K562 (cell line): ENCODE data around the gene CUL3. TPM values are rescaled to one million over a fixed set of nuclear protein-coding genes. Genes with fewer than 3 reads are reported as not detected.
"Not testable (repeated sequence)": the region's sequence is repeated elsewhere in the genome, so short reads cannot be mapped to it uniquely, and the experiment has no call there.

Experiments
- ATAC-seq: fragments of 200-7000 bp; cut with Tn5 transposase; 3 replicates; pipeline ENCODE4 v1.9.1; 2020; ENCODE audit warnings: moderate library complexity
- BruUV-seq: library from RNA; stranded (reverse); fragments of 400-500 nt; replicated peaks from 2 replicates; lab custom pipeline; 2021; lab: Mats Ljungman, UMichigan
- CTCF ChIA-PET: fragments of 300-600 bp; formaldehyde crosslinking; extraction: SDS; loops from one replicate; lab custom pipeline; 2021; ENCODE audit warnings: low intra/inter-chr PET ratio; lab: Yijun Ruan, JAX
- POLR2A ChIA-PET: fragments of 300-600, 350-650 bp; sonication (Branson Sonifier 250); formaldehyde crosslinking; extraction: SDS; loops from one replicate; lab custom pipeline; 2021; ENCODE audit warnings: antibody characterized with exemption, inconsistent platforms; lab: Yijun Ruan, JAX
- DNase-seq, 4 experiments: peaks; one replicate each; pipeline versions ENCODE4 v3.0.0 to v3.0.0-alpha.2; 2011 to 2018; ENCODE audit warnings: low spot score in 3 of 4, mixed read lengths in 3 of 4; ENCODE audit errors: extremely low read depth in 1 of 4
- FAIRE-seq: peaks from 2 replicates; lab custom pipeline; 2011; peaks lifted over from hg19 to GRCh38; lab: Jason Lieb, UNC
- H2AFZ ChIP-seq: 2 replicates; pipeline ENCODE4 v1.6.0; 2011; ENCODE audit warnings: low read depth, low read length, control low read depth, inconsistent platforms
- H3K27ac ChIP-seq: fragments of 200-600 bp; 3 replicates; pipeline ENCODE4 v1.8.0; 2011; ENCODE audit warnings: low read depth, mild to moderate bottlenecking, control low read depth, inconsistent platforms, low read length, moderate library complexity, mixed read lengths; ENCODE audit errors: extremely low read depth
- H3K27me3 ChIP-seq, 2 experiments: fragments of 300-600 bp in 1 of 2; 2 replicates in 1 of 2; 3 replicates in 1 of 2; pipeline versions ENCODE4 v1.6.0 to v1.8.0; 2011; ENCODE audit warnings: inconsistent platforms in 2 of 2, low read length in 2 of 2, mild to moderate bottlenecking in 1 of 2, mixed read lengths in 1 of 2, moderate library complexity in 1 of 2; ENCODE audit not compliant: control insufficient read depth in 2 of 2, insufficient read depth in 2 of 2
- H3K36me3 ChIP-seq: fragments of 300-600 bp; 3 replicates; pipeline ENCODE4 v1.8.0; 2011; ENCODE audit warnings: mild to moderate bottlenecking, low read length, inconsistent platforms; ENCODE audit not compliant: control insufficient read depth, insufficient read depth
- H3K4me1 ChIP-seq, 2 experiments: fragments of 200-600 bp in 1 of 2; replicated peaks in 1 of 2; 2 replicates in 1 of 2; 3 replicates in 1 of 2; pipeline versions ENCODE4 v1.5.1 to v1.8.0; 2011; ENCODE audit warnings: inconsistent platforms in 2 of 2, low read length in 2 of 2, mild to moderate bottlenecking in 1 of 2, mixed read lengths in 1 of 2, moderate library complexity in 1 of 2; ENCODE audit not compliant: control insufficient read depth in 2 of 2, insufficient read depth in 2 of 2
- H3K4me2 ChIP-seq: 2 replicates; pipeline ENCODE4 v1.6.1; 2011; ENCODE audit warnings: low read length, control low read depth, inconsistent platforms, mixed read lengths; ENCODE audit not compliant: insufficient read depth
- H3K4me3 ChIP-seq: fragments of 200-600 bp; sonication (generic), shearing (Covaris generic); 2 replicates; pipeline ENCODE4 v1.5.1; 2016; ENCODE audit warnings: control low read depth, inconsistent platforms
- H3K79me2 ChIP-seq: fragments of 200-600 bp; 3 replicates; pipeline ENCODE4 v1.8.0; 2011; ENCODE audit warnings: low read length, inconsistent platforms; ENCODE audit not compliant: control insufficient read depth, insufficient read depth
- H3K9ac ChIP-seq, 2 experiments: 2 replicates each; pipeline versions ENCODE4 v1.6.0 to v1.6.1; 2011; ENCODE audit warnings: low read depth in 2 of 2, low read length in 2 of 2, control low read depth in 1 of 2, inconsistent platforms in 1 of 2, mild to moderate bottlenecking in 1 of 2, mixed read lengths in 1 of 2; ENCODE audit not compliant: insufficient read depth in 1 of 2
- H3K9me1 ChIP-seq: one replicate; pipeline ENCODE4 v1.6.0; 2011; ENCODE audit warnings: inconsistent platforms, mild to moderate bottlenecking, low read length, moderate library complexity; ENCODE audit not compliant: control insufficient read depth, insufficient read depth
- H3K9me3 ChIP-seq: replicated peaks from 2 replicates; pipeline ENCODE4 v1.5.1; 2011; ENCODE audit warnings: low read depth, low read length, inconsistent platforms; ENCODE audit not compliant: control insufficient read depth, insufficient read depth
- H4K20me1 ChIP-seq: replicated peaks from 2 replicates; pipeline ENCODE4 v1.6.1; 2011; ENCODE audit warnings: low read length, inconsistent platforms, mixed read lengths; ENCODE audit not compliant: control insufficient read depth, insufficient read depth
- EGR1 ChIP-seq: fragments of 450-650 bp; conservative IDR thresholded peaks from 2 replicates; pipeline ENCODE4 v1.6.1; 2017; ENCODE audit warnings: mild to moderate bottlenecking
- FOXA3 ChIP-seq, 2 experiments: fragments of 450-650 bp in 1 of 2; sonication (generic) in 1 of 2; formaldehyde crosslinking; IDR thresholded peaks in 1 of 2; conservative IDR thresholded peaks in 1 of 2; 2 replicates each; pipeline versions ENCODE4 v1.4.0 to v1.8.0; 2020 to 2022; ENCODE audit warnings: mild to moderate bottlenecking in 2 of 2, missing genetic modification reagents in 1 of 2
- FOXK2 ChIP-seq, 2 experiments: fragments of 450-650 bp; IDR thresholded peaks in 1 of 2; conservative IDR thresholded peaks in 1 of 2; 2 replicates each; pipeline ENCODE4 v1.6.1; 2016; ENCODE audit warnings: low read depth in 2 of 2, mild to moderate bottlenecking in 1 of 2
- LEF1 ChIP-seq: fragments of 450-650 bp; IDR thresholded peaks from 2 replicates; pipeline ENCODE4 v1.6.1; 2016; ENCODE audit warnings: mild to moderate bottlenecking
- THRA ChIP-seq: fragments of 450-650 bp; IDR thresholded peaks from 2 replicates; pipeline ENCODE4 v1.6.1; 2017; ENCODE audit warnings: mild to moderate bottlenecking, moderate library complexity
- ZNF592 ChIP-seq: fragments of 450-650 bp; IDR thresholded peaks from 2 replicates; pipeline ENCODE4 v1.6.1; 2017; ENCODE audit warnings: antibody characterized with exemption, mild to moderate bottlenecking
- WGBS: fragments of 100-300 bp; shearing (Covaris generic); methylation state at CpG from one replicate; pipeline ENCODE4 v1.1.6; 2016; ENCODE audit warnings: low coverage, mixed read lengths; ENCODE audit not compliant: insufficient coverage; ENCODE audit errors: missing lambda C conversion rate; 5-methylcytosine and 5-hydroxymethylcytosine counted together
- in situ Hi-C: fragments of 300-500 bp; cut with MboI; formaldehyde crosslinking; loops from 4 replicates; pipeline ENCODE4 v1.15.0; 2018; ENCODE audit warnings: inconsistent platforms, mixed read lengths
- intact Hi-C: fragments of 100-400 bp; cut with micrococcal nuclease; formaldehyde crosslinking; loops from 2 replicates; pipeline ENCODE4 v1.14.2; 2022
- polyA plus RNA-seq, 8 experiments: library from polyadenylated mRNA; depleted of rRNA in 4 of 8; stranded (reverse) in 5 of 8; unstranded in 3 of 8; fragments of >200 nt; fragmentation: Nextera tagmentation in 2 of 8; fragmentation: Illumina TruSeq in 1 of 8; extraction: Ambion mirVana in 2 of 8; extraction: Trizol in 1 of 8; gene quantifications; 2 replicates each; pipeline versions ENCODE4 v1.2.1 to v1.2.3, GENCODE V29; 2011 to 2014; ENCODE audit warnings: inconsistent platforms in 1 of 8, missing spikeins in 1 of 8
- total RNA-seq, 7 experiments: library from RNA; depleted of rRNA in 6 of 7; stranded (reverse); fragments of >200 nt in 6 of 7; fragmentation: Illumina TruSeq in 2 of 7; extraction: Trizol in 2 of 7; gene quantifications; 2 replicates each; pipeline versions ENCODE4 v1.2.1 to v1.2.3, GENCODE V29; 2011 to 2021; ENCODE audit warnings: low replicate concordance in 1 of 7

The CUL3 gene
- total and polyA plus RNA-seq, 9 of the 15 experiments (the other 6 are each of a cell fraction or from before 2014, with no cell fraction given) = 31.5 to 71.9 (median 56.4) TPM

- WGBS = 72% methylated on average over 13 of the region's 18 CpGs
- in situ Hi-C loops, H3K79me2 ChIP-seq, H2AFZ ChIP-seq, H3K9me1 ChIP-seq, CTCF ChIA-PET, H4K20me1 ChIP-seq, H3K4me3 ChIP-seq, H3K27me3 ChIP-seq, BruUV-seq, H3K9me3 ChIP-seq, intact Hi-C loops, H3K4me1 ChIP-seq: not testable (repeated sequence)
- H3K9ac ChIP-seq = peak overlapping the region in 1 of 2 experiments; percentile 58; a peak in 2 of 4 replicates
- FAIRE-seq (peak; percentile 11), DNase-seq (peak in 1 of 4 experiments; percentile 51), ATAC-seq (peak; percentile 76)
- H3K27ac ChIP-seq = peak overlapping the region; percentile 56; the same call in 1 of the 3 replicates
- POLR2A ChIA-PET = interaction anchor here (0.5 to 0.6 kb wide), 2 partner anchors 29 to 66 kb away, joined by 3 read pairs; no protein-coding TSS in a partner anchor
- H3K36me3 ChIP-seq = peaks cover 18% of the 10 kb centered on the region; the same call in 1 of the 3 replicates
- H3K4me2 ChIP-seq = peak overlapping the region; percentile 5; the same call in 1 of the 2 replicates
- TF ChIP-seq ZNF592 = 0 out of 2 replicates have a peak, but pooled peaks have one; percentile 45
- peak; percentile 89 to 92 for TF ChIP-seq FOXA3 (CRISPR knock-in tag; conservative IDR thresholded peaks at IDR 0.05 in 1 of 2, IDR thresholded peaks at IDR 0.05 in 1 of 2)
- peak; percentile 60; the same call in 1 of the 2 replicates for TF ChIP-seq LEF1
- TF ChIP-seq FOXK2 (conservative IDR thresholded peaks at IDR 0.05 in 1 of 2, IDR thresholded peaks at IDR 0.05 in 1 of 2; ENCODE audit: low read depth in 2 of 2) = peak; percentile 71 to 73
- TF ChIP-seq EGR1 = peak; percentile 73
- peak; percentile 52; the same call in 1 of the 2 replicates for TF ChIP-seq THRA
Measured at GRCh38 chr2:224485081-224486014, 99.8 kb downstream of the CUL3 start.
